HCT116 (cell line): ENCODE results near the gene VTI1A. TPM values are rescaled to one million over a fixed set of nuclear protein-coding genes. Genes with fewer than 3 reads are reported as not detected.

Source experiments
- ATAC-seq: fragments of 200-7000 bp; cut with Tn5 transposase; 2 replicates; pipeline ENCODE4 v1.9.1; 2020; ENCODE audit warnings: mild to moderate bottlenecking, moderate library complexity
- BruUV-seq: library from RNA; stranded (reverse); fragments of 400-500 nt; replicated peaks from 2 replicates; lab custom pipeline; 2021; lab: Mats Ljungman, UMichigan
- CTCF ChIA-PET: fragments of 300-600 bp; sonication (Branson Sonifier 250); formaldehyde crosslinking; loops from one replicate; lab custom pipeline; 2021; ENCODE audit warnings: antibody characterized with exemption; lab: Charles Lee
- POLR2A ChIA-PET: fragments of 300-600, 350-600 bp; sonication (Branson Sonifier 250); formaldehyde crosslinking; loops from one replicate; lab custom pipeline; 2021; ENCODE audit warnings: antibody characterized with exemption; lab: Charles Lee
- RAD21 ChIA-PET, 2 experiments: fragments of 300-600 bp; sonication (Branson Sonifier 250); formaldehyde crosslinking; loops; one replicate each; lab custom pipeline; 2023; ENCODE audit warnings: low total read pairs in 2 of 2; ENCODE audit not compliant: uncharacterized antibody in 2 of 2, unreplicated experiment in 2 of 2, low non-redundant PET in 1 of 2; lab: Charles Lee
- DNase-seq: peaks from one replicate; pipeline ENCODE4 v3.0.0-alpha.2; 2010; ENCODE audit warnings: low read depth, low spot score
- H2AFZ ChIP-seq: fragments of 200-600 bp; shearing (Covaris generic), sonication (generic); 2 replicates; pipeline ENCODE4 v1.6.1; 2017; ENCODE audit warnings: low read depth, mixed run types, mixed read lengths, antibody characterized with exemption, low read length; ENCODE audit not compliant: poor library complexity, severe bottlenecking
- H3K27ac ChIP-seq: 2 replicates; pipeline ENCODE4 v1.5.1; 2012; ENCODE audit warnings: low read depth, low read length
- H3K27me3 ChIP-seq: fragments of 200-600 bp; sonication (generic); 2 replicates; pipeline ENCODE4 v1.6.1; 2016; ENCODE audit warnings: mixed run types, low read length, mixed read lengths; ENCODE audit not compliant: insufficient read depth
- H3K36me3 ChIP-seq, 2 experiments: fragments of 200-500 bp in 1 of 2; fragments of 200-600 bp in 1 of 2; sonication (Bioruptor generic) in 1 of 2; sonication (generic) in 1 of 2; 2 replicates each; pipeline versions ENCODE4 v1.5.1 to v1.6.1; 2014 to 2016; ENCODE audit warnings: low read length in 2 of 2, inconsistent platforms in 1 of 2, mixed read lengths in 1 of 2, mixed run types in 1 of 2; ENCODE audit not compliant: insufficient read depth in 2 of 2, control insufficient read depth in 1 of 2
- H3K4me1 ChIP-seq, 2 experiments: fragments of 200-600 bp in 1 of 2; sonication (generic) in 1 of 2; 2 replicates each; pipeline versions ENCODE4 v1.5.1 to v1.6.1; 2012 to 2017; ENCODE audit warnings: low read length in 2 of 2, inconsistent platforms in 1 of 2, mild to moderate bottlenecking in 1 of 2, mixed read lengths in 1 of 2, mixed run types in 1 of 2, moderate library complexity in 1 of 2; ENCODE audit not compliant: insufficient read depth in 2 of 2, control insufficient read depth in 1 of 2
- H3K4me2 ChIP-seq: fragments of 200-600 bp; sonication (generic); 2 replicates; pipeline ENCODE4 v1.6.1; 2017; ENCODE audit warnings: mixed run types, low read length, mixed read lengths
- H3K4me3 ChIP-seq, 2 experiments: fragments of 200-600 bp in 1 of 2; sonication (generic) in 1 of 2; replicated peaks in 1 of 2; 2 replicates each; pipeline ENCODE4 v1.5.1; 2011 to 2016; ENCODE audit warnings: low read length in 2 of 2, control low read depth in 1 of 2, low read depth in 1 of 2, mild to moderate bottlenecking in 1 of 2, mixed read lengths in 1 of 2, mixed run types in 1 of 2
- H3K79me2 ChIP-seq: fragments of 200-600 bp; sonication (generic); 2 replicates; pipeline ENCODE4 v1.6.1; 2017; ENCODE audit warnings: mild to moderate bottlenecking, mixed run types, low read length, moderate library complexity, mixed read lengths; ENCODE audit not compliant: insufficient read depth
- H3K9ac ChIP-seq: fragments of 200-600 bp; sonication (generic); 2 replicates; pipeline ENCODE4 v1.6.1; 2016; ENCODE audit warnings: low read length, mixed read lengths
- H3K9me2 ChIP-seq: fragments of 200-600 bp; sonication (generic), shearing (Covaris generic); 2 replicates; pipeline ENCODE4 v1.6.1; 2017; ENCODE audit warnings: mixed run types, mild to moderate bottlenecking, moderate library complexity; ENCODE audit not compliant: insufficient read depth
- H3K9me3 ChIP-seq, 2 experiments: fragments of 200-500 bp in 1 of 2; fragments of 200-600 bp in 1 of 2; sonication (Bioruptor generic) in 1 of 2; sonication (generic) in 1 of 2; 2 replicates each; pipeline ENCODE4 v1.6.1; 2014 to 2017; ENCODE audit warnings: low read length in 2 of 2, mixed read lengths in 2 of 2, inconsistent platforms in 1 of 2, low read depth in 1 of 2, mild to moderate bottlenecking in 1 of 2, mixed run types in 1 of 2, moderate library complexity in 1 of 2; ENCODE audit not compliant: control insufficient read depth in 1 of 2, insufficient read depth in 1 of 2
- H4K20me1 ChIP-seq: fragments of 200-600 bp; sonication (generic), shearing (Covaris generic); 2 replicates; pipeline ENCODE4 v1.6.1; 2017; ENCODE audit warnings: mixed run types, mild to moderate bottlenecking, moderate library complexity; ENCODE audit not compliant: insufficient read depth
- CTCF ChIP-seq, 3 experiments: fragments of 200-600 bp in 1 of 3; sonication (generic) in 1 of 3; IDR thresholded peaks in 2 of 3; conservative IDR thresholded peaks in 1 of 3; 2 replicates each; pipeline ENCODE4 v1.5.1; 2012 to 2017; ENCODE audit warnings: low read depth in 2 of 3, low read length in 2 of 3, antibody characterized with exemption in 1 of 3, borderline replicate concordance in 1 of 3, control low read depth in 1 of 3, mild to moderate bottlenecking in 1 of 3, mixed read lengths in 1 of 3, mixed run types in 1 of 3, moderate library complexity in 1 of 3; ENCODE audit not compliant: insufficient read depth in 1 of 3
- EGR1 ChIP-seq: IDR thresholded peaks from 2 replicates; pipeline ENCODE4 v1.6.1; 2012; ENCODE audit warnings: low read depth
- EZH2phosphoT487 ChIP-seq: fragments of 200-600 bp; IDR thresholded peaks from 2 replicates; pipeline ENCODE4 v1.6.1; 2018; ENCODE audit warnings: antibody characterized with exemption, borderline replicate concordance
- FOSL1 ChIP-seq: IDR thresholded peaks from 2 replicates; pipeline ENCODE4 v1.6.1; 2012; ENCODE audit warnings: low read depth
- JUND ChIP-seq: IDR thresholded peaks from 2 replicates; pipeline ENCODE4 v1.6.1; 2012
- RAD21 ChIP-seq: IDR thresholded peaks from 2 replicates; pipeline ENCODE4 v1.6.1; 2012; ENCODE audit warnings: low read depth, mild to moderate bottlenecking
- REST ChIP-seq: IDR thresholded peaks from 2 replicates; pipeline ENCODE4 v1.6.1; 2012; ENCODE audit warnings: low read depth
- SIN3A ChIP-seq: IDR thresholded peaks from 2 replicates; pipeline ENCODE4 v1.6.1; 2012; ENCODE audit warnings: low read depth
- ZFX ChIP-seq: fragments of 450-650 bp; IDR thresholded peaks from 2 replicates; pipeline ENCODE4 v1.6.1; 2017
- intact Hi-C: fragments of 100-400 bp; cut with micrococcal nuclease; formaldehyde crosslinking; loops from 2 replicates; pipeline ENCODE4 v1.10.0; 2022
- total RNA-seq: library from RNA; stranded (reverse); gene quantifications from one replicate; pipeline ENCODE4 v1.2.1, GENCODE V29; 2021; ENCODE audit not compliant: unreplicated experiment

Gene VTI1A
- total RNA-seq, 1 experiment from 2014 or later: 80.7 TPM

GRCh38 chr10:112593023-112593422 is 146.0 kb downstream of the VTI1A start:
- Histone ChIP-seq H3K4me3 (no peak overlapping the region), H3K4me1 (no peaks in the 10 kb centered on the region), H3K79me2 (0 out of 2 replicates have a peak, but pooled peaks cover 4% of the 10 kb centered on the region), H3K9me2 (no peaks in the 10 kb centered on the region), H2AFZ (no peak overlapping the region), H4K20me1 (no peaks in the 10 kb centered on the region), H3K27ac (no peak overlapping the region), H3K9ac (no peak overlapping the region), H3K27me3 (no peaks in the 10 kb centered on the region), H3K4me2 (no peak overlapping the region), H3K9me3 (no peaks in the 10 kb centered on the region), H3K36me3 (no peaks in the 10 kb centered on the region)
- no peak for ATAC-seq
- no TSS peak for BruUV-seq
- no peak for TF ChIP-seq JUND
- no peak for TF ChIP-seq EGR1
- no peak for TF ChIP-seq REST
- no peak for TF ChIP-seq SIN3A
- ChIA-PET CTCF (no interaction called here), POLR2A (no interaction called here), RAD21 (no interaction called here)
- no peak for DNase-seq
- intact Hi-C loops: no loop called here

GRCh38 chr10:112601214-112602090 is 154.4 kb downstream of the VTI1A start:
- DNase-seq (no peak), ATAC-seq (no peak)
- Histone ChIP-seq H3K36me3 (no peaks in the 10 kb centered on the region; a peak in 1 of 4 replicates), H3K27me3 (no peaks in the 10 kb centered on the region), H3K27ac (no peak overlapping the region), H2AFZ (no peak overlapping the region), H3K4me2 (no peak overlapping the region), H3K79me2 (peaks cover 17% of the 10 kb centered on the region; the same call in 1 of the 2 replicates), H4K20me1 (no peaks in the 10 kb centered on the region), H3K4me1 (peaks cover 2 to 13% of the 10 kb centered on the region in 2 experiments; a peak in 2 of 4 replicates), H3K9me3 (no peaks in the 10 kb centered on the region), H3K9ac (no peak overlapping the region), H3K9me2 (no peaks in the 10 kb centered on the region), H3K4me3 (no peak overlapping the region)
- BruUV-seq: no TSS peak
- ChIA-PET RAD21 (no interaction called here), POLR2A (no interaction called here), CTCF (no interaction called here)
- intact Hi-C loops: no loop called here
- TF ChIP-seq CTCF (IDR thresholded peaks at IDR 0.05 in 2 of 3, conservative IDR thresholded peaks at IDR 0.05 in 1 of 3; ENCODE audit: borderline replicate concordance in 1 of 3, insufficient read depth in 1 of 3, low read depth in 2 of 3, low read length in 2 of 3) (no peak), ZFX (no peak), REST (no peak), FOSL1 (no peak), SIN3A (no peak), RAD21 (no peak), JUND (no peak), EZH2phosphoT487 (no peak)
